ENCODE measurements around the gene ZMAT3.
"Not testable (repeated sequence)": the region's sequence is repeated elsewhere in the genome, so short reads cannot be mapped to it uniquely, and the experiment has no call there.

Gene ZMAT3

DNA sequence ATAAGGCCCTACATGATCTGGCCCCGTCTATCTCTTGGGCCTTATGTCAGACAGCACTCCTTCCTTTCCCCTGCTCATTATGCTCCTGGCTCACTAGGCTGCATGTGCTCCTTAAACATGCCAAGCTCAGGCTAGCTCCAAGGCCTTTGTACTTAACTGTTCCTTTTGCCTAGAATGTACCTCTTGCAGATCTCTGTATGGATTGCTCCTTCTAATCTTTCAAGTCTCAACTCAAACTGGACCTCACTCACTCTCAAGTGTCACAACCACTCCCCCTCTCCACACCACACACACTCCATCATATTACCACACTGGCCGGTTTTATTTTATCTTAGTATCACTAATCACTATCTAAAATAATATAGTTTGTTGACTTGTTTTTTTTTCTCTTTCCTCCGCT, 36.4 kb downstream of the ZMAT3 start:
- TF ChIP-seq, protein P1, sequence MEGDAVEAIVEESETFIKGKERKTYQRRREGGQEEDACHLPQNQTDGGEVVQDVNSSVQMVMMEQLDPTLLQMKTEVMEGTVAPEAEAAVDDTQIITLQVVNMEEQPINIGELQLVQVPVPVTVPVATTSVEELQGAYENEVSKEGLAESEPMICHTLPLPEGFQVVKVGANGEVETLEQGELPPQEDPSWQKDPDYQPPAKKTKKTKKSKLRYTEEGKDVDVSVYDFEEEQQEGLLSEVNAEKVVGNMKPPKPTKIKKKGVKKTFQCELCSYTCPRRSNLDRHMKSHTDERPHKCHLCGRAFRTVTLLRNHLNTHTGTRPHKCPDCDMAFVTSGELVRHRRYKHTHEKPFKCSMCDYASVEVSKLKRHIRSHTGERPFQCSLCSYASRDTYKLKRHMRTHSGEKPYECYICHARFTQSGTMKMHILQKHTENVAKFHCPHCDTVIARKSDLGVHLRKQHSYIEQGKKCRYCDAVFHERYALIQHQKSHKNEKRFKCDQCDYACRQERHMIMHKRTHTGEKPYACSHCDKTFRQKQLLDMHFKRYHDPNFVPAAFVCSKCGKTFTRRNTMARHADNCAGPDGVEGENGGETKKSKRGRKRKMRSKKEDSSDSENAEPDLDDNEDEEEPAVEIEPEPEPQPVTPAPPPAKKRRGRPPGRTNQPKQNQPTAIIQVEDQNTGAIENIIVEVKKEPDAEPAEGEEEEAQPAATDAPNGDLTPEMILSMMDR (conservative IDR thresholded peaks at IDR 0.05; ENCODE audit: low read depth, low read length): no peak

DNA sequence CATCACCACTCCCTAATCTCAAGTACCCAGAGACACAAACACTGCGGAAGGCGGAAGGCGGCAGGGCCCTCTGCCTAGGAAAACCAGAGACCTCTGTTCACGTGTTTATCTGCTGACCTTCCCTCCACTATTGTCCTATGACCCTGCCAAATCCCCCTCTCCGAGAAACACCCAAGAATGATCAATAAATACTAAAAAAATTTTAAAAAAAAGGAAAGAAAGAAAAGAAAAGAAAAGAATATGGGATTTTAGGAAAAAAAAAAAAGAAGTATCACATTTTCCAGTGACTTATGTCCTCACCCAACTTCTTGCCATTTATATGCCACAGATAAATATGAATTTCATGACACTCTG, 38.3 kb downstream of the ZMAT3 start:
- DNase-seq (ENCODE audit: low read depth): not testable (repeated sequence)

More for the DNA sequence above, 36.4 kb downstream of the ZMAT3 start:
- no peak for DNase-seq (ENCODE audit: low read depth)
- H3K4me3 ChIP-seq (ENCODE audit: low read length): no peak overlapping the region

DNA sequence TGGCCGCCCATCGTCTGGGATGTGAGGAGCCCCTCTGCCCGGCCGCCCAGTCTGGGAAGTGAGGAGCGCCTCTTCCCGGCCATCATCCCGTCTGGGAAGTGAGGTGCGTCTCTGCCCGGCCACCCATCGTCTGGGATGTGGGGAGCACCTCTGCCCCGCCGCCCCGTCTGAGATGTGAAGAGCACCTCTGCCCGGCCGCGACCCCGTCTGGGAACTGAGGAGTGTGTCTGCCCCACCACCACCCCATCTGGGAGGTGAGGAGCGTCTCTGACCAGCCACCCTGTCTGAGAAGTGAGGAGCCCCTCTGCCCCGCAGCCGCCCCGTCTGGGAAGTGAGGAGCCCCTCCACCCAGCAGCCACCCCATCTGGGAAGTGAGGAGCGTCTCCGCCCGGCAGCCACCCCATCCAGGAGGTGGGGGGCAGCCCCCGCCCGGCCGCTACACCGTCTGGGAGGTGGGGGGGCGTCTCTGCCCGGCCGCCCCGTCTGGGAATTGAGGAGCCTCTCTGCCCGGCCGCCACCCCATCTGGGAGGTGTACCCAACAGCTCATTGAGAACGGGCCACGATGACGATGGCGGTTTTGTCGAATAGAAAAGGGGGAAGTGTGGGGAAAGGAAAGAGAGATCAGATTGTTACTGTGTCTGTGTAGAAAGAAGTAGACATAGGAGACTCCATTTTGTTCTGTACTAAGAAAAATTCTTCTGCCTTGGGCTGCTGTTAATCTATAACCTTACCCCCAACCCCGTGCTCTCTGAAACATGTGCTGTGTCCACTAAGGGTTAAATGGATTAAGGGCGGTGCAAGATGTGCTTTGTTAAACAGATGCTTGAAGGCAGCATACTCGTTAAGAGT, 38.9 kb downstream of the ZMAT3 start:
- DNase-seq (ENCODE audit: low read depth); H3K4me3 ChIP-seq (ENCODE audit: low read length): not testable (repeated sequence)

More for the DNA sequence above, 38.3 kb downstream of the ZMAT3 start:
- not testable (repeated sequence) for H3K4me3 ChIP-seq (ENCODE audit: low read length)

DNA sequence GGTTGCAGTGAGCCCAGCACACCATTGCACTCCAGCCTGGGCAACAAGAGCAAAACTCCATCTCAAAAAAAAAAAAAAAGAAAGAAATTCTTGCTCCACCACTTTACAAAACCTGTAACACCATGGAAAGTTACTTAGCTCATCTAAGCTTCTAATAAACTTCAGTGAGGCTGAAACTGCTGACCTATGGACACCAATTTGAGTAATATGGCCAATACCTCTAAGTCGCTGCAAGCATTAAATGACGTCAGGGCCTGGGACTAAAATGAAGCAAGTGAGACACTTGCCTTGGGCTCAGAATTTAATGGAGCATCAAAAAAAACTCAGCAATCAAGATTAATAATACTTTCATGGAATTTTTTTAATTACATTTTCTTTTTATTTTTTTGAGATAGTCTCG, 42.5 kb downstream of the ZMAT3 start:
- TF ChIP-seq, protein P1 (conservative IDR thresholded peaks at IDR 0.05; ENCODE audit: low read depth, low read length): no peak
- DNase-seq (ENCODE audit: low read depth): no peak
- H3K4me3 ChIP-seq (ENCODE audit: low read length): no peak overlapping the region

DNA sequence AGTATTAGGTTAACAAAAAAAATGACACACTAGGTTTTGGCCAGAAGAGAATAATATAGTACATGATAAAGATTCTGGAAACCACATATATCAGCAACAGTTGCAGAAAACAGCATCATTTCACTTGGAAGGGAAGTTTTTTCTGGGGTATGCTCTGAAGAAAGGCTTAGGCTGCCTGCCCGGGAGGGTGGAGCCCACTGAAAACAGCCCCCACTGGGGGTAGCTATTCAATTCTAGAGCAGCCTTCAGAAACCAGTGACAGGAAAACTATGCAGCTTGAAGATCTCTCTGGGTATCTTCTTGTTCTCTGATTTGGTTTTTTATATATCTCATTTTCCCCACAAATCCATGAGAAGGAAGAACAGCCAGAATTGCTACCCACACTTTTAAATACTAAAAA, 43.2 kb downstream of the ZMAT3 start:
- TF ChIP-seq, protein P1 (conservative IDR thresholded peaks at IDR 0.05; ENCODE audit: low read depth, low read length): no peak
- no peak overlapping the region for H3K4me3 ChIP-seq (ENCODE audit: low read length)
- no peak for DNase-seq (ENCODE audit: low read depth)

DNA sequence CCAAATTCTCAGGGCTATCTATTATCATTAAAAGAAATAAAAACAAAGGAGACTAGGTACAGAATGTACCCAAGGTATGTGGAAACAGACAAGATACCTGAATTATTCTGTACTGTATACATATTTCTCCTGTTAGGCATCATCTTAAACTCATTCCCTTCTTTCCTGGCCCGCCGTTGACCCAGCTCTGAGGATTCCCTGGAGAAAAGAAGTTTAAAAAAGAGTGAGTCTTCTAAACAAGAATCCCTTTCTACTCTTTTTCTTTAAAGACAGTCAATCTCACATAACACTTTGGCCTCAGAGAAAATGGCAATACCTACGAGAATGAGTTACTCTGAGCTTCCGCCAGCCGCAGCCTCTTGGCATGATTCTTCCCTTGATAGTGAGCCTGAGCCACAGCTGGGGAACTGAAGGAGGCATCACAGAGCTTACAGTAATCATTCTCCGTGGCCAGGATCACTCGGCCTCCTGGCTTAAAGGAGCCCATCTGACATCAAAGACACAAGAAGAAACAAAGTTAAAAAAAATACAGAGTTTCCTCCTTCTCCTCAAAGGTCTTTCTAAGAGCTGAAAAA, 44.2 kb downstream of the ZMAT3 start:
- H3K4me3 ChIP-seq (ENCODE audit: low read length): no peak overlapping the region
- no peak for DNase-seq (ENCODE audit: low read depth)
- TF ChIP-seq, protein P1 (conservative IDR thresholded peaks at IDR 0.05; ENCODE audit: low read depth, low read length): no peak

DNA sequence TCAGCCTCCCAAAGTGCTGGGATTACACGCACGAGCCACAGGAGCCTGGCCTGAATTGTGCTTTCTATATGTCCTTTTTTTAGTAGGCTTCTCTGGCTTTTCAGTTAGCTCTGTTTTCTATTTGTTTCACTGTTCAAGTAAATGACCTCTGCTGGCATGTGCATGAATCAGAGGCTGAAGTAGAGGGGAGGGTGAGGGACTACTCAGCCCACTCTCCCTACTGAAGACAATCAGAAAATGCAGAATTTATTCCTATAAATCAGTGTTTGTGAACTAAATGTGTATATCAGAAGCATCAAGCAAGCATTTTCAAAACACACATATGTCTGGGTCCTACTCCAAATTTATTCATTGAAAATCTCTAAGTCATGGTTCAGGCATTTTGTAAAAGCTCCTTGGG, 45.0 kb downstream of the ZMAT3 start:
- no peak overlapping the region for H3K4me3 ChIP-seq (ENCODE audit: low read length)
- no peak for DNase-seq (ENCODE audit: low read depth)
- TF ChIP-seq, protein P1 (conservative IDR thresholded peaks at IDR 0.05; ENCODE audit: low read depth, low read length): no peak

All from retinal pigment epithelial cell (primary cell).